Body of pancreas (tissue), 4 donors: ENCODE measurements around the gene GIT2. TPM values are rescaled to one million over a fixed set of nuclear protein-coding genes. Genes with fewer than 3 reads are reported as not detected.

Source experiments
- ATAC-seq: fragments of 150-250 bp; one replicate; pipeline ENCODE4 v1.9.1; 2016
- DNase-seq, 4 donors: peaks; one replicate each; pipeline ENCODE4 v3.0.0-alpha.2; 2019
- H3K27ac ChIP-seq, 4 donors: fragments of 200-600 bp; sonication (generic); 1 replicate in 3 of 4; 2 replicates in 1 of 4; pipeline versions ENCODE4 v1.5.1 to v1.6.1; 2016 to 2019; ENCODE audit warnings: mild to moderate bottlenecking in 1 of 4, mixed read lengths in 1 of 4, moderate library complexity in 1 of 4
- H3K27me3 ChIP-seq, 2 donors: fragments of 200-600 bp; sonication (generic); one replicate each; pipeline ENCODE4 v1.6.0; 2016; ENCODE audit warnings: mild to moderate bottlenecking in 1 of 2
- H3K36me3 ChIP-seq, 2 donors: fragments of 200-600 bp; sonication (generic); replicated peaks in 1 of 2; 2 replicates each; pipeline ENCODE4 v1.5.1; 2016; ENCODE audit warnings: low read depth in 2 of 2; ENCODE audit not compliant: insufficient read depth in 1 of 2
- H3K4me1 ChIP-seq: fragments of 200-600 bp; sonication (generic); one replicate; pipeline ENCODE4 v1.6.0; 2016
- H3K4me3 ChIP-seq, 2 donors: fragments of 200-600 bp; sonication (generic); 1 replicate in 1 of 2; 2 replicates in 1 of 2; pipeline ENCODE4 v1.5.1; 2016 to 2019
- H3K9me3 ChIP-seq, 3 donors: fragments of 200-600 bp; sonication (generic); 1 replicate in 2 of 3; 2 replicates in 1 of 3; pipeline ENCODE4 v1.5.1; 2016
- CTCF ChIP-seq, 7 experiments: fragments of 450-650 bp in 4 of 7; fragments of 200-600 bp in 3 of 7; sonication (generic) in 3 of 7; IDR thresholded peaks; one replicate each; pipeline ENCODE4 v1.5.1; 2016 to 2019; ENCODE audit warnings: antibody characterized with exemption in 7 of 7
- POLR2A ChIP-seq, 3 donors: fragments of 450-650 bp; IDR thresholded peaks; one replicate each; pipeline ENCODE4 v1.6.1; 2016; ENCODE audit warnings: antibody characterized with exemption in 3 of 3, mild to moderate bottlenecking in 2 of 3
- WGBS, 2 donors: methylation state at CpG; one replicate each; pipeline ENCODE4 v1.1.5; 2017; 5-methylcytosine and 5-hydroxymethylcytosine counted together
- intact Hi-C: fragments of 100-400 bp; cut with DNase I; formaldehyde crosslinking; loops from one replicate; pipeline ENCODE4 v1.15.1; 2023
- total RNA-seq, 2 donors: library from RNA; depleted of rRNA; stranded (reverse); fragments of >200 nt; gene quantifications; one replicate each; pipeline ENCODE4 v1.1.0, GENCODE V29; 2016

The GIT2 gene
- total RNA-seq, 2 donors from 2014 or later = 44.4 to 50.1 TPM

- Histone ChIP-seq H3K27me3 (no peaks in the 10 kb centered on the region), H3K4me1 (peaks cover 25% of the 10 kb centered on the region), H3K4me3 (no peak overlapping the region), H3K36me3 (no peaks in the 10 kb centered on the region), H3K27ac (no peak overlapping the region), H3K9me3 (no peaks in the 10 kb centered on the region)
- TF ChIP-seq POLR2A (IDR thresholded peaks at IDR 0.05) (no peak), CTCF (IDR thresholded peaks at IDR 0.05) (no peak)
- intact Hi-C loops = no loop called here
- ATAC-seq (no peak), DNase-seq (no peak)
- 96 to 99% methylated on average over 4 of the region's 4 CpGs for WGBS, 2 donors
Observed at GRCh38 chr12:110006115-110006514, 9.9 kb upstream of the GIT2 start.

GRCh38 chr12:110005319-110005973, 9.3 kb upstream of the GIT2 start:
- ATAC-seq (no peak), DNase-seq (no peak)
- Histone ChIP-seq H3K36me3 (no peaks in the 10 kb centered on the region), H3K9me3 (no peaks in the 10 kb centered on the region), H3K27me3 (no peaks in the 10 kb centered on the region), H3K4me3 (no peak overlapping the region), H3K4me1 (peaks cover 32% of the 10 kb centered on the region), H3K27ac (no peak overlapping the region)
- intact Hi-C loops = no loop called here
- TF ChIP-seq POLR2A (IDR thresholded peaks at IDR 0.05) (no peak), CTCF (IDR thresholded peaks at IDR 0.05) (no peak)
- WGBS, 2 donors = 90 to 92% methylated on average over 7 of the region's 7 CpGs

- no peak for DNase-seq
- intact Hi-C loops = no loop called here
- Histone ChIP-seq H3K4me1 (peaks cover 37% of the 10 kb centered on the region), H3K9me3 (no peaks in the 10 kb centered on the region), H3K27ac (no peak overlapping the region), H3K4me3 (no peak overlapping the region), H3K36me3 (no peaks in the 10 kb centered on the region), H3K27me3 (no peaks in the 10 kb centered on the region)
- TF ChIP-seq POLR2A (IDR thresholded peaks at IDR 0.05) (no peak), CTCF (IDR thresholded peaks at IDR 0.05) (no peak)
- 73 to 76% methylated on average over 4 of the region's 4 CpGs for WGBS, 2 donors
- ATAC-seq = no peak
Observed at GRCh38 chr12:110004598-110004997, 8.4 kb upstream of the GIT2 start.

- no peaks in the 10 kb centered on the region for H3K27me3 ChIP-seq
- WGBS, 2 donors = 62 to 67% methylated on average over 6 to 8 of the region's 8 CpGs
- intact Hi-C loops = no loop called here
- no peaks in the 10 kb centered on the region for H3K9me3 ChIP-seq
- TF ChIP-seq CTCF (IDR thresholded peaks at IDR 0.05) (no peak), POLR2A (IDR thresholded peaks at IDR 0.05) (no peak)
- peak overlapping the region in 3 of 4 donors; percentile 46 to 75 (median 60) for H3K27ac ChIP-seq
- no peak overlapping the region for H3K4me3 ChIP-seq
- peaks cover 37% of the 10 kb centered on the region for H3K4me1 ChIP-seq
- H3K36me3 ChIP-seq = no peaks in the 10 kb centered on the region
- DNase-seq (peak in 2 of 4 donors; percentile 20 to 25), ATAC-seq (no peak)
Observed at GRCh38 chr12:110002676-110003515, 6.7 kb upstream of the GIT2 start.
